IgD-negative memory B cell (primary cell): ENCODE data around the gene SORBS1. TPM values are rescaled to one million over a fixed set of nuclear protein-coding genes. Genes with fewer than 3 reads are reported as not detected.

ENCODE experiments used
- H3K27ac Mint-ChIP-seq, 3 donors: one replicate each; pipeline ENCODE4 v1.8.0; 2020 to 2022; ENCODE audit warnings: mild to moderate bottlenecking in 3 of 3, mixed read lengths in 3 of 3, moderate library complexity in 1 of 3
- H3K27me3 Mint-ChIP-seq: one replicate; pipeline ENCODE4 v1.8.0; 2021; ENCODE audit warnings: mixed read lengths
- H3K36me3 Mint-ChIP-seq: one replicate; pipeline ENCODE4 v1.8.0; 2020; ENCODE audit warnings: mild to moderate bottlenecking, mixed read lengths
- H3K4me1 Mint-ChIP-seq, 3 donors: one replicate each; pipeline ENCODE4 v1.8.0; 2020 to 2022; ENCODE audit warnings: mixed read lengths in 3 of 3, mild to moderate bottlenecking in 1 of 3
- H3K4me3 Mint-ChIP-seq, 4 donors: one replicate each; pipeline ENCODE4 v1.8.0; 2020 to 2022; ENCODE audit warnings: mild to moderate bottlenecking in 4 of 4, mixed read lengths in 4 of 4, moderate library complexity in 3 of 4
- H3K9me3 Mint-ChIP-seq, 3 donors: one replicate each; pipeline ENCODE4 v1.8.0; 2020 to 2021; ENCODE audit warnings: mixed read lengths in 3 of 3, mild to moderate bottlenecking in 1 of 3
- polyA plus RNA-seq: library from polyadenylated mRNA; unstranded; fragments of 300-500 nt; fragmentation: Illumina TruSeq; gene quantifications from one replicate; pipeline ENCODE4 v1.2.3, GENCODE V29; 2021

Gene SORBS1
- polyA plus RNA-seq, 1 donor from 2014 or later = 0.41 TPM

GRCh38 chr10:95289003-95289920, 271.9 kb downstream of the SORBS1 start:
- Mint-ChIP-seq H3K4me3 (peak overlapping the region; percentile 78 to 95 (median 92)), H3K27me3 (no peaks in the 10 kb centered on the region), H3K4me1 (peaks cover 59 to 71% (median 62%) of the 10 kb centered on the region in 3 donors), H3K36me3 (no peaks in the 10 kb centered on the region), H3K9me3 (no peaks in the 10 kb centered on the region), H3K27ac (peak overlapping the region in 2 of 3 donors; percentile 90 to 93)

- H3K4me3 Mint-ChIP-seq = peak overlapping the region in 3 of 4 donors; percentile 70 to 90 (median 78)
- H3K27me3 Mint-ChIP-seq = no peaks in the 10 kb centered on the region
- peak overlapping the region in 1 of 3 donors; percentile 93 for H3K27ac Mint-ChIP-seq
- no peaks in the 10 kb centered on the region for H3K9me3 Mint-ChIP-seq
- no peaks in the 10 kb centered on the region for H3K36me3 Mint-ChIP-seq
- peaks cover 56 to 66% (median 58%) of the 10 kb centered on the region in 3 donors for H3K4me1 Mint-ChIP-seq
These were observed 272.9 kb downstream of the SORBS1 start for GRCh38 chr10:95288303-95288702.

- Mint-ChIP-seq H3K36me3 (no peaks in the 10 kb centered on the region), H3K27ac (peak overlapping the region in 1 of 3 donors; percentile 63), H3K4me1 (peaks cover 47 to 63% (median 51%) of the 10 kb centered on the region in 3 donors), H3K4me3 (peak overlapping the region in 1 of 4 donors; percentile 73), H3K27me3 (no peaks in the 10 kb centered on the region), H3K9me3 (no peaks in the 10 kb centered on the region)
These were observed 273.9 kb downstream of the SORBS1 start for GRCh38 chr10:95287281-95287680.

GRCh38 chr10:95286707-95287106, 274.5 kb downstream of the SORBS1 start:
- H3K27ac Mint-ChIP-seq = peak overlapping the region in 2 of 3 donors; percentile 36 to 63
- H3K36me3 Mint-ChIP-seq = peaks cover 2% of the 10 kb centered on the region
- no peaks in the 10 kb centered on the region for H3K9me3 Mint-ChIP-seq
- peak overlapping the region in 2 of 4 donors; percentile 23 to 73 for H3K4me3 Mint-ChIP-seq
- H3K27me3 Mint-ChIP-seq = no peaks in the 10 kb centered on the region
- H3K4me1 Mint-ChIP-seq = peaks cover 48 to 64% (median 56%) of the 10 kb centered on the region in 3 donors

GRCh38 chr10:95285556-95285955, 275.6 kb downstream of the SORBS1 start:
- peak overlapping the region; percentile 7 to 42 (median 30) for H3K27ac Mint-ChIP-seq
- peaks cover 50 to 67% (median 59%) of the 10 kb centered on the region in 3 donors for H3K4me1 Mint-ChIP-seq
- no peak overlapping the region for H3K4me3 Mint-ChIP-seq
- H3K9me3 Mint-ChIP-seq = no peaks in the 10 kb centered on the region
- peaks cover 2% of the 10 kb centered on the region for H3K36me3 Mint-ChIP-seq
- H3K27me3 Mint-ChIP-seq = no peaks in the 10 kb centered on the region

- H3K4me1 Mint-ChIP-seq = peaks cover 53 to 70% (median 63%) of the 10 kb centered on the region in 3 donors
- H3K36me3 Mint-ChIP-seq = peaks cover 2% of the 10 kb centered on the region
- H3K4me3 Mint-ChIP-seq = no peak overlapping the region
- H3K27me3 Mint-ChIP-seq = no peaks in the 10 kb centered on the region
- no peaks in the 10 kb centered on the region for H3K9me3 Mint-ChIP-seq
- peak overlapping the region in 2 of 3 donors; percentile 7 to 88 for H3K27ac Mint-ChIP-seq
These were observed 276.4 kb downstream of the SORBS1 start for GRCh38 chr10:95284807-95285206.

GRCh38 chr10:95282107-95282506, 279.1 kb downstream of the SORBS1 start:
- no peaks in the 10 kb centered on the region for H3K9me3 Mint-ChIP-seq
- peaks cover 2% of the 10 kb centered on the region for H3K36me3 Mint-ChIP-seq
- peak overlapping the region in 2 of 3 donors; percentile 52 to 58 for H3K27ac Mint-ChIP-seq
- H3K4me3 Mint-ChIP-seq = peak overlapping the region in 1 of 4 donors; percentile 49
- peaks cover 50 to 70% (median 69%) of the 10 kb centered on the region in 3 donors for H3K4me1 Mint-ChIP-seq
- no peaks in the 10 kb centered on the region for H3K27me3 Mint-ChIP-seq

GRCh38 chr10:95281206-95281605, 280.0 kb downstream of the SORBS1 start:
- H3K36me3 Mint-ChIP-seq = peaks cover 2% of the 10 kb centered on the region
- no peaks in the 10 kb centered on the region for H3K27me3 Mint-ChIP-seq
- H3K4me3 Mint-ChIP-seq = peak overlapping the region in 1 of 4 donors; percentile 50
- no peaks in the 10 kb centered on the region for H3K9me3 Mint-ChIP-seq
- H3K27ac Mint-ChIP-seq = peak overlapping the region; percentile 13 to 86 (median 27)
- H3K4me1 Mint-ChIP-seq = peaks cover 49 to 68% (median 68%) of the 10 kb centered on the region in 3 donors

- peaks cover 50 to 68% (median 65%) of the 10 kb centered on the region in 3 donors for H3K4me1 Mint-ChIP-seq
- no peaks in the 10 kb centered on the region for H3K27me3 Mint-ChIP-seq
- peaks cover 2% of the 10 kb centered on the region for H3K36me3 Mint-ChIP-seq
- H3K9me3 Mint-ChIP-seq = no peaks in the 10 kb centered on the region
- H3K27ac Mint-ChIP-seq = peak overlapping the region in 1 of 3 donors; percentile 27
- H3K4me3 Mint-ChIP-seq = peak overlapping the region in 1 of 4 donors; percentile 50
These were observed 280.5 kb downstream of the SORBS1 start for GRCh38 chr10:95280637-95281036.

GRCh38 chr10:95279042-95279820, 281.9 kb downstream of the SORBS1 start:
- peaks cover 48 to 65% (median 58%) of the 10 kb centered on the region in 3 donors for H3K4me1 Mint-ChIP-seq
- no peaks in the 10 kb centered on the region for H3K27me3 Mint-ChIP-seq
- H3K4me3 Mint-ChIP-seq = peak overlapping the region in 2 of 4 donors; percentile 46 to 69
- peak overlapping the region; percentile 28 to 69 (median 54) for H3K27ac Mint-ChIP-seq
- peaks cover 2% of the 10 kb centered on the region for H3K36me3 Mint-ChIP-seq
- H3K9me3 Mint-ChIP-seq = no peaks in the 10 kb centered on the region

- Mint-ChIP-seq H3K27ac (peak overlapping the region; percentile 52 to 72 (median 54)), H3K36me3 (peaks cover 2% of the 10 kb centered on the region), H3K4me1 (peaks cover 46 to 64% (median 63%) of the 10 kb centered on the region in 3 donors), H3K27me3 (no peaks in the 10 kb centered on the region), H3K9me3 (no peaks in the 10 kb centered on the region), H3K4me3 (peak overlapping the region in 2 of 4 donors; percentile 50 to 70)
These were observed 282.8 kb downstream of the SORBS1 start for GRCh38 chr10:95278061-95278988.

- Mint-ChIP-seq H3K9me3 (no peaks in the 10 kb centered on the region), H3K27me3 (no peaks in the 10 kb centered on the region), H3K4me1 (peaks cover 46 to 62% (median 60%) of the 10 kb centered on the region in 3 donors), H3K4me3 (peak overlapping the region in 2 of 4 donors; percentile 34 to 50), H3K36me3 (peaks cover 2% of the 10 kb centered on the region), H3K27ac (peak overlapping the region in 2 of 3 donors; percentile 52 to 72)
These were observed 283.6 kb downstream of the SORBS1 start for GRCh38 chr10:95277614-95278013.

GRCh38 chr10:95277201-95277570, 284.0 kb downstream of the SORBS1 start:
- Mint-ChIP-seq H3K4me3 (peak overlapping the region in 2 of 4 donors; percentile 72 to 84), H3K36me3 (peaks cover 2% of the 10 kb centered on the region), H3K27ac (no peak overlapping the region), H3K4me1 (peaks cover 46 to 60% (median 58%) of the 10 kb centered on the region in 3 donors), H3K27me3 (no peaks in the 10 kb centered on the region), H3K9me3 (no peaks in the 10 kb centered on the region)
